Measurements from ENCODE around the gene MXRA7.

GRCh38 chr17:76687298-76688164, 23.2 kb downstream of the MXRA7 start:
- no peak for TF ChIP-seq CTCF (conservative IDR thresholded peaks at IDR 0.05; ENCODE audit: low read length)
- no peak for TF ChIP-seq EZH2phosphoT487 (IDR thresholded peaks at IDR 0.05; ENCODE audit: borderline replicate concordance, low read depth, low read length)

Data from OCI-LY7 (cell line).